Fibroblast of lung (primary cell): ENCODE results near the gene GIMAP8.

Experiments used
- EZH2 ChIP-seq: IDR thresholded peaks from 2 replicates; pipeline ENCODE4 v1.5.1; 2012; ENCODE audit warnings: low read length, control low read depth, mild to moderate bottlenecking; ENCODE audit errors: missing control alignments
- TF ChIP-seq, protein P1 (sequence below), 2 donors: IDR thresholded peaks in 1 of 2; conservative IDR thresholded peaks in 1 of 2; 1 replicate in 1 of 2; 2 replicates in 1 of 2; pipeline ENCODE4 v1.5.1; 2011 to 2012; ENCODE audit warnings: low read length in 2 of 2, control low read depth in 1 of 2, inconsistent platforms in 1 of 2, low read depth in 1 of 2, mild to moderate bottlenecking in 1 of 2

DNA sequence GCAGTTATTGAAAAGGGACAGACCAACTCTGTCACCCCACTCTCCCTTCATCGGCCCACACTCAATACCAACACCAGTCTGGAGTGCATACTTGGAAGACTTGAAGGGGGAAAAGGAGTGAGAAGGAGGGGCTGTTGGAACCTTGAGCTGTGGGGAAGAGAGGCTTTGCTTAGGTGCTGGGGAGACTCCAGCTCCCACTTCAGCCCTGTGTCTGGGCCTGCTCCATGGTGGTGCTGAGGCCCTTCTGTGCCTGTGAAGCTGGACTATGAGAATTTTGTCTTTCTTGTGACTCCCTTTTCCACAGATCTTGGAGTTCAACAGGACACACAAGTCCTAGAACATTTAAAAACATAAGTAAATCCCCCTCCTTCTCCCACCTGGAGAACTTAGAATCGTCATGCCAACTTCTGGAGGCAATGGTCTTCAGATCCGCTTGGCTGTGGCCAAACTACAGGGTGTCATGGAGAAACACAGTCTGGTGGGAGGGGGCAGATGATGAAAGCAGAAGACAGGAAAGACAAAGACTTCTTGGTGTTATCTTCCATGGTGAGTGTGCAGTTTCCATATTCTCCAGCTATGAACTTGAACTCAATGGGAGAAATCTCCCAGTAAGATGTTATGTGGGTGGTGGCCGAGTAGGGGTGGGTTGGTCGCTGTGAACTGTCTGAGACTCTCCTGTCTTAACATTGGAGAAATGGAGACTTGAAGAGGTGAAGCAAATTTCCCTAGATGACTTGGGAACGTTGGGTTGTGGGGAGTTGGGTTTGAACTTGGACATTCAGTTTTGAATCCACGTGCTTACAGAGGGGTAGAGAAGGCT, 18.4 kb upstream of the GIMAP8 start:
- TF ChIP-seq, protein P1, sequence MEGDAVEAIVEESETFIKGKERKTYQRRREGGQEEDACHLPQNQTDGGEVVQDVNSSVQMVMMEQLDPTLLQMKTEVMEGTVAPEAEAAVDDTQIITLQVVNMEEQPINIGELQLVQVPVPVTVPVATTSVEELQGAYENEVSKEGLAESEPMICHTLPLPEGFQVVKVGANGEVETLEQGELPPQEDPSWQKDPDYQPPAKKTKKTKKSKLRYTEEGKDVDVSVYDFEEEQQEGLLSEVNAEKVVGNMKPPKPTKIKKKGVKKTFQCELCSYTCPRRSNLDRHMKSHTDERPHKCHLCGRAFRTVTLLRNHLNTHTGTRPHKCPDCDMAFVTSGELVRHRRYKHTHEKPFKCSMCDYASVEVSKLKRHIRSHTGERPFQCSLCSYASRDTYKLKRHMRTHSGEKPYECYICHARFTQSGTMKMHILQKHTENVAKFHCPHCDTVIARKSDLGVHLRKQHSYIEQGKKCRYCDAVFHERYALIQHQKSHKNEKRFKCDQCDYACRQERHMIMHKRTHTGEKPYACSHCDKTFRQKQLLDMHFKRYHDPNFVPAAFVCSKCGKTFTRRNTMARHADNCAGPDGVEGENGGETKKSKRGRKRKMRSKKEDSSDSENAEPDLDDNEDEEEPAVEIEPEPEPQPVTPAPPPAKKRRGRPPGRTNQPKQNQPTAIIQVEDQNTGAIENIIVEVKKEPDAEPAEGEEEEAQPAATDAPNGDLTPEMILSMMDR (conservative IDR thresholded peaks at IDR 0.05 in 1 of 2, IDR thresholded peaks at IDR 0.05 in 1 of 2; ENCODE audit: low read depth in 1 of 2, low read length in 2 of 2): no peak
- TF ChIP-seq EZH2: no peak
